SK-N-SH (cell line): ENCODE data around the gene NOL4L. TPM values are rescaled to one million over a fixed set of nuclear protein-coding genes. Genes with fewer than 3 reads are reported as not detected.

ENCODE experiments used
- CTCF ChIA-PET: fragments of 300-600, 350-600 bp; formaldehyde crosslinking; extraction: SDS; loops from one replicate; lab custom pipeline; 2021; lab: Yijun Ruan, JAX
- POLR2A ChIA-PET: fragments of 350-600 bp; sonication (Branson Sonifier 250); formaldehyde crosslinking; extraction: SDS; loops from one replicate; lab custom pipeline; 2020; ENCODE audit warnings: antibody characterized with exemption, inconsistent platforms; lab: Yijun Ruan, JAX
- DNase-seq: peaks from one replicate; pipeline ENCODE4 v3.0.0; 2012
- H2AFZ ChIP-seq: fragments of 200-600 bp; sonication (generic); 2 replicates; pipeline ENCODE4 v1.8.1; 2016; ENCODE audit warnings: antibody characterized with exemption, mild to moderate bottlenecking, low read depth
- H3F3A ChIP-seq: fragments of 200-600 bp; sonication (generic); replicated peaks from 2 replicates; pipeline ENCODE3; 2016; ENCODE audit warnings: antibody characterized with exemption, mild to moderate bottlenecking; ENCODE audit not compliant: insufficient read depth
- H3K27ac ChIP-seq, 2 experiments: fragments of 200-500 bp in 1 of 2; fragments of 200-600 bp in 1 of 2; sonication (Bioruptor generic) in 1 of 2; sonication (generic), shearing (Covaris generic) in 1 of 2; 2 replicates each; pipeline versions ENCODE4 v1.5.1 to v1.6.1; 2014 to 2016; ENCODE audit warnings: low read depth in 2 of 2, inconsistent platforms in 1 of 2, low read length in 1 of 2, mild to moderate bottlenecking in 1 of 2, mixed read lengths in 1 of 2
- H3K27me3 ChIP-seq: fragments of 200-600 bp; sonication (generic), shearing (Covaris generic); 2 replicates; pipeline ENCODE4 v1.6.1; 2016; ENCODE audit warnings: mixed run types; ENCODE audit not compliant: insufficient read depth
- H3K36me3 ChIP-seq, 2 experiments: fragments of 200-500 bp in 1 of 2; fragments of 200-600 bp in 1 of 2; sonication (Bioruptor generic) in 1 of 2; sonication (generic) in 1 of 2; replicated peaks in 1 of 2; 2 replicates each; pipeline versions ENCODE3 to v1.5.1; 2014 to 2016; ENCODE audit warnings: low read length in 1 of 2, mild to moderate bottlenecking in 1 of 2; ENCODE audit not compliant: insufficient read depth in 2 of 2, control insufficient read depth in 1 of 2
- H3K4me1 ChIP-seq, 2 experiments: fragments of 200-500 bp in 1 of 2; fragments of 200-600 bp in 1 of 2; sonication (Bioruptor generic) in 1 of 2; sonication (generic), shearing (Covaris generic) in 1 of 2; 2 replicates each; pipeline versions ENCODE4 v1.5.1 to v1.6.1; 2014 to 2016; ENCODE audit warnings: low read depth in 1 of 2, low read length in 1 of 2, mixed run types in 1 of 2; ENCODE audit not compliant: insufficient read depth in 2 of 2, control insufficient read depth in 1 of 2
- H3K4me2 ChIP-seq: fragments of 200-600 bp; sonication (generic), shearing (Covaris generic); 2 replicates; pipeline ENCODE4 v1.6.1; 2017; ENCODE audit warnings: mixed run types
- H3K4me3 ChIP-seq, 2 experiments: fragments of 200-500 bp in 1 of 2; fragments of 200-600 bp in 1 of 2; sonication (Bioruptor generic) in 1 of 2; sonication (generic), shearing (Covaris generic) in 1 of 2; 2 replicates each; pipeline versions ENCODE4 v1.5.1 to v1.8.1; 2014 to 2016; ENCODE audit warnings: low read depth in 2 of 2, inconsistent platforms in 1 of 2, low read length in 1 of 2, mild to moderate bottlenecking in 1 of 2, mixed read lengths in 1 of 2, moderate library complexity in 1 of 2
- H3K79me2 ChIP-seq: fragments of 200-600 bp; sonication (generic); 2 replicates; pipeline ENCODE4 v1.8.1; 2017; ENCODE audit warnings: mild to moderate bottlenecking; ENCODE audit not compliant: insufficient read depth
- H3K9ac ChIP-seq: fragments of 200-600 bp; sonication (generic); 2 replicates; pipeline ENCODE4 v1.6.1; 2017; ENCODE audit warnings: mixed run types
- H3K9me2 ChIP-seq: fragments of 200-600 bp; sonication (generic); 2 replicates; pipeline ENCODE4 v1.6.1; 2017; ENCODE audit warnings: mixed run types
- H3K9me3 ChIP-seq: fragments of 200-600 bp; sonication (generic); 2 replicates; pipeline ENCODE4 v1.6.1; 2017; ENCODE audit warnings: mixed run types, mild to moderate bottlenecking, moderate library complexity
- H4K20me1 ChIP-seq: fragments of 200-600 bp; sonication (generic); 2 replicates; pipeline ENCODE4 v1.6.1; 2017; ENCODE audit warnings: mild to moderate bottlenecking, mixed run types; ENCODE audit not compliant: insufficient read depth
- CHD2 ChIP-seq: fragments of 150-350 bp; IDR thresholded peaks from 2 replicates; pipeline ENCODE4 v1.6.1; 2018; ENCODE audit warnings: low read length; ENCODE audit not compliant: partially characterized antibody
- CTCF ChIP-seq: fragments of 200-600 bp; sonication (generic); IDR thresholded peaks from 2 replicates; pipeline ENCODE4 v1.6.1; 2017; ENCODE audit warnings: antibody characterized with exemption, mild to moderate bottlenecking, moderate library complexity
- EZH2phosphoT487 ChIP-seq: fragments of 200-600 bp; sonication (generic); IDR thresholded peaks from 2 replicates; pipeline ENCODE4 v1.6.1; 2017; ENCODE audit warnings: low read depth, mixed run types, mild to moderate bottlenecking, antibody characterized with exemption, moderate library complexity, borderline replicate concordance
- FOSL2 ChIP-seq: IDR thresholded peaks from 2 replicates; pipeline ENCODE4 v1.4.0; 2012; ENCODE audit warnings: low read depth, mild to moderate bottlenecking, moderate library complexity, borderline replicate concordance
- FOXJ3 ChIP-seq: sonication (generic); formaldehyde crosslinking; IDR thresholded peaks from 2 replicates; pipeline ENCODE4 v1.5.1; 2020; ENCODE audit warnings: mild to moderate bottlenecking, missing genetic modification reagents
- FOXM1 ChIP-seq: IDR thresholded peaks from 2 replicates; pipeline ENCODE4 v1.4.0; 2012; ENCODE audit warnings: low read depth, mild to moderate bottlenecking
- GATA2 ChIP-seq: sonication (generic); formaldehyde crosslinking; IDR thresholded peaks from 2 replicates; pipeline ENCODE4 v1.5.0; 2020; ENCODE audit warnings: mild to moderate bottlenecking, missing genetic modification reagents
- MXI1 ChIP-seq: IDR thresholded peaks from 2 replicates; pipeline ENCODE4 v1.6.1; 2012; ENCODE audit warnings: mild to moderate bottlenecking, low read depth, low read length, improper control_type of control experiment
- NRF1 ChIP-seq: IDR thresholded peaks from 2 replicates; pipeline ENCODE4 v1.6.1; 2012; ENCODE audit warnings: low read depth, mild to moderate bottlenecking, low read length
- RAD21 ChIP-seq: IDR thresholded peaks from 2 replicates; pipeline ENCODE4 v1.6.1; 2012; ENCODE audit warnings: mild to moderate bottlenecking, low read length
- RCOR1 ChIP-seq: fragments of 150-350 bp; IDR thresholded peaks from 2 replicates; pipeline ENCODE4 v1.6.1; 2017; ENCODE audit warnings: antibody characterized with exemption, low read length
- RXRA ChIP-seq: IDR thresholded peaks from 2 replicates; pipeline ENCODE4 v1.4.0; 2012; ENCODE audit warnings: low read depth, mild to moderate bottlenecking, borderline replicate concordance
- SMC3 ChIP-seq: IDR thresholded peaks from 2 replicates; pipeline ENCODE4 v1.6.1; 2012; ENCODE audit warnings: low read depth, low read length, improper control_type of control experiment
- TCF12 ChIP-seq: IDR thresholded peaks from 2 replicates; pipeline ENCODE4 v1.4.0; 2012
- TEAD4 ChIP-seq: IDR thresholded peaks from 2 replicates; pipeline ENCODE4 v1.4.0; 2012; ENCODE audit warnings: mild to moderate bottlenecking, borderline replicate concordance; ENCODE audit not compliant: insufficient read depth
- USF2 ChIP-seq: fragments of 150-350 bp; IDR thresholded peaks from 2 replicates; pipeline ENCODE4 v1.6.1; 2017; ENCODE audit warnings: antibody characterized with exemption, low read length, low read depth, borderline replicate concordance
- WGBS: methylation state at CpG from one replicate; pipeline ENCODE4 v1.1.6; 2017; ENCODE audit warnings: low lambda C conversion rate; 5-methylcytosine and 5-hydroxymethylcytosine counted together
- polyA plus RNA-seq, 3 experiments: library from polyadenylated mRNA; depleted of rRNA; stranded (reverse); fragments of >200 nt; gene quantifications; 2 replicates each; pipeline ENCODE4 v1.2.3, GENCODE V29; 2012
- TF ChIP-seq, protein P1 (sequence below): IDR thresholded peaks from 2 replicates; pipeline ENCODE4 v1.4.0; 2012; ENCODE audit warnings: low read depth, borderline replicate concordance
- TF ChIP-seq, protein P2 (sequence below): IDR thresholded peaks from 2 replicates; pipeline ENCODE4 v1.4.0; 2012; ENCODE audit warnings: low read depth

NOL4L gene
- polyA plus RNA-seq, 1 of the 3 experiments (the other 2 are of a cell fraction), result 14.3 TPM

DNA sequence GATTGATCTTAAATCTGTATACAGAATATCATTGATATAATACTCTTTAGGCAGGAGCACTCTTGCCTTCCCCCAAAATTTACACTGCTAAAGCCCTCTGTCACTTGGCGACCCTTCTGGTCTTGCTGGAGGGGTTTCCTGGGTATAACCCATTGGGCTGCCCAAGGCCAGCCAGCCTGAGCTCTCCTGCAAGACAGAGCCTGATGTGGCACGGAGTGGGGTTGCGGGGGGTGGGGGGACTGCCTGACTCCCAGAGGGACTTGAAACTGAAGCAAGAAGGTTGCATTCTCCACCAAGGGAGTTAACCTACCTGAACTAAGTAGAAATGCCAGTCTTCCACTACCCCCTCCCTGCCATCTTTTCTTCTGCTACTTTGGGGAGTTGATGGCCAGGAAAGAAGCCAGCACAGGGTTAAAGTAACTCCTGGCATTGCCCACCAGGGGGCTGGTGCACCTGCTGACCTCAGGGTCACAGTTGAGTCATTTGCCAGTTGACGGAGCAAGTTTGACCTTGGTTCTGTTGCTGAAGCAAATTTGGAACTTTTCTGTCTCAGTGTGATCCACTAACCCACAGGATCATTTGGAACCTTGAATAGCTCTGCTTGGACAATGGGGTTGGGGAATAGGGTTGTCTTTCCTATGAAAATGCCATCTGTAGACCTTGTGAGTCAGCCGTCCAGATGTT, 147.6 kb downstream of the NOL4L start:
- Histone ChIP-seq H3K9me3 (no peaks in the 10 kb centered on the region), H3F3A (peaks cover 21% of the 10 kb centered on the region), H3K9me2 (no peaks in the 10 kb centered on the region), H3K27ac (no peak overlapping the region), H3K79me2 (peaks cover 11% of the 10 kb centered on the region; the same call in 1 of the 2 replicates), H3K36me3 (peaks cover 61 to 89% of the 10 kb centered on the region in 2 experiments), H3K4me3 (no peak overlapping the region; a peak in 1 of 4 replicates)
- ChIA-PET POLR2A (no interaction called here), CTCF (interaction anchor here (0.7 kb wide), 1 partner anchor 8 kb away, joined by 3 read pairs; no protein-coding TSS in a partner anchor)
- TF ChIP-seq CHD2, result no peak
- TF ChIP-seq RCOR1, result no peak
- TF ChIP-seq RXRA, result no peak
- TF ChIP-seq RAD21, result 0 out of 2 replicates have a peak, but pooled peaks have one; percentile 12
- TF ChIP-seq CTCF, result peak; percentile 40
- TF ChIP-seq, all 33 proteins: peak for 2
- WGBS, result 92% methylated on average over 4 of the region's 5 CpGs
- peaks cover 8% of the 10 kb centered on the region; the same call in 1 of the 2 replicates for H4K20me1 ChIP-seq
- no peaks in the 10 kb centered on the region for H3K27me3 ChIP-seq
- H3K4me1 ChIP-seq, result peaks cover 0 to 4% of the 10 kb centered on the region in 2 experiments; a peak in 1 of 4 replicates
- no peak overlapping the region for H3K9ac ChIP-seq
- no peak overlapping the region for H3K4me2 ChIP-seq
- peak; percentile 47 for DNase-seq
- H2AFZ ChIP-seq, result no peak overlapping the region

DNA sequence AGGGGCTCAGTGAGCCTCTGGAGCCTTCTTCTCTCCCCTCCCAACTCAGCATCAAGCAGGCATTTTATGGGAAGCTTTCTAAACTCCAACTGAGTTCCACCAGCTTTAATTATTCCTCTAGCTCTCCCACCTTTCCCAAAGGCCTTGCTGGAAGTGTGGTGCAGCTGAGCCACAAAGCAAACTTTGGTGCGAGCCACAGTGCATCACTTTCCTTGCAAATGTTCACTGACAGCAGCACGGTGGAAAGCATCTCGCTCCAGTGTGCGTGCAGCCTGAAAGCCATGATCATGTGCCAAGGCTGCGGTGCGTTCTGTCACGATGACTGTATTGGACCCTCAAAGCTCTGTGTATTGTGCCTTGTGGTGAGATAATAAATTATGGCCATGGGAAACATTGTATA, 148.2 kb downstream of the NOL4L start:
- H3K9me3 ChIP-seq, result no peaks in the 10 kb centered on the region
- no peak overlapping the region for H2AFZ ChIP-seq
- CTCF ChIA-PET, result interaction anchor here (0.7 to 1.5 kb wide), 4 partner anchors 9 to 48 kb away, joined by 3 read pairs; no protein-coding TSS in a partner anchor
- H3F3A ChIP-seq, result peaks cover 17% of the 10 kb centered on the region
- POLR2A ChIA-PET, result no interaction called here
- no peaks in the 10 kb centered on the region for H3K27me3 ChIP-seq
- H4K20me1 ChIP-seq, result peaks cover 6% of the 10 kb centered on the region
- no peak for DNase-seq
- H3K9me2 ChIP-seq, result no peaks in the 10 kb centered on the region
- WGBS, result 97% methylated on average over 7 of the region's 7 CpGs
- peaks cover 0 to 4% of the 10 kb centered on the region in 2 experiments; a peak in 1 of 4 replicates for H3K4me1 ChIP-seq
- no peak overlapping the region; a peak in 1 of 4 replicates for H3K4me3 ChIP-seq
- peaks cover 64 to 91% of the 10 kb centered on the region in 2 experiments for H3K36me3 ChIP-seq
- H3K27ac ChIP-seq, result no peak overlapping the region; a peak in 1 of 4 replicates
- no peak overlapping the region for H3K9ac ChIP-seq
- peaks cover 12% of the 10 kb centered on the region for H3K79me2 ChIP-seq
- H3K4me2 ChIP-seq, result no peak overlapping the region
- no peak for TF ChIP-seq SMC3
- TF ChIP-seq CTCF, result no peak
- TF ChIP-seq NRF1, result no peak
- no peak for TF ChIP-seq TEAD4
- no peak for TF ChIP-seq GATA2 (CRISPR knock-in tag)
- TF ChIP-seq, protein P1, sequence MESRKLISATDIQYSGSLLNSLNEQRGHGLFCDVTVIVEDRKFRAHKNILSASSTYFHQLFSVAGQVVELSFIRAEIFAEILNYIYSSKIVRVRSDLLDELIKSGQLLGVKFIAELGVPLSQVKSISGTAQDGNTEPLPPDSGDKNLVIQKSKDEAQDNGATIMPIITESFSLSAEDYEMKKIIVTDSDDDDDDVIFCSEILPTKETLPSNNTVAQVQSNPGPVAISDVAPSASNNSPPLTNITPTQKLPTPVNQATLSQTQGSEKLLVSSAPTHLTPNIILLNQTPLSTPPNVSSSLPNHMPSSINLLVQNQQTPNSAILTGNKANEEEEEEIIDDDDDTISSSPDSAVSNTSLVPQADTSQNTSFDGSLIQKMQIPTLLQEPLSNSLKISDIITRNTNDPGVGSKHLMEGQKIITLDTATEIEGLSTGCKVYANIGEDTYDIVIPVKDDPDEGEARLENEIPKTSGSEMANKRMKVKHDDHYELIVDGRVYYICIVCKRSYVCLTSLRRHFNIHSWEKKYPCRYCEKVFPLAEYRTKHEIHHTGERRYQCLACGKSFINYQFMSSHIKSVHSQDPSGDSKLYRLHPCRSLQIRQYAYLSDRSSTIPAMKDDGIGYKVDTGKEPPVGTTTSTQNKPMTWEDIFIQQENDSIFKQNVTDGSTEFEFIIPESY, result no peak
- TF ChIP-seq FOXM1, result no peak
- TF ChIP-seq TCF12, result no peak
- no peak for TF ChIP-seq RAD21
- TF ChIP-seq EZH2phosphoT487, result no peak
- no peak for TF ChIP-seq CHD2
- no peak for TF ChIP-seq FOSL2
- no peak for TF ChIP-seq MXI1
- no peak for TF ChIP-seq USF2
- TF ChIP-seq RCOR1, result no peak
- TF ChIP-seq, protein P2, sequence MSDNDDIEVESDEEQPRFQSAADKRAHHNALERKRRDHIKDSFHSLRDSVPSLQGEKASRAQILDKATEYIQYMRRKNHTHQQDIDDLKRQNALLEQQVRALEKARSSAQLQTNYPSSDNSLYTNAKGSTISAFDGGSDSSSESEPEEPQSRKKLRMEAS, result no peak
- no peak for TF ChIP-seq FOXJ3 (CRISPR knock-in tag)
